Measurements from ENCODE around the gene SNCAIP.

SNCAIP gene

DNA sequence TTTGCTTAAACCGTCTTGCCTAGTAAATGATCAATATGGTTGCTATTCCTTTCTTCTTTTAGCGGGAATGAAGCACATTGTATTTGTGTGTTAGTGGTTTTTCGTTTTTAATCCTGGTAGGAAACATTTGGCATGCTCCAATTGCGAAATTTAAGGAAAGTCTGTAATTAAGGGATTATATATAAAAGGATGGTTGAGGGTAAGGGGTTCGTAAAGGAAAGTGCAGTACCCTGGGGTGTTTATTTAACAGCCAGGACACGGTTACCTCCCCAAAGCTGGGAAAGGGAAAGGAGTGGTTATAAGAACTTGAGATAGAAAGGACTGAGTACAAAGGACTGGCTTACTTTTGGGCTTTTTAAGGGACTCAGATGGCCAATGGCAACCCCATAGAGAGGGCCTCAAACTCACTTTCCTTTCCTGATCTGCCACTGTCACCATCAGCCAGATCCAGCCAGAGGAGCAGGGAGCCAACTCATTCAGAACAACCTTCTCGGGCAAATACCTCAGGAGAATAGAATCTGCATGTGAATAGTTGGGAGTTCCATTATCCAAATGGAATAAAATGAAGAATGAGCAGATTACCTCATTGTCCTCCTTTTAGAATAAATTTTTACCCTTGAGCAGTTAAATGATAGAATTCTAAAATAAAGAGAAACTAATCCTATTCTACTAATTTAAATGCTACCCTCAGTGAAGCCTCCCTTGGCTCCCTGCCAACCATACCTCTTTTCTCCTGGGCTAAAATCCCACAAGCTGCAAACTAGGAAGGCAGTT, 117.7 kb downstream of the SNCAIP start:
- DNase-seq (ENCODE audit: low read depth) = no peak

DNA sequence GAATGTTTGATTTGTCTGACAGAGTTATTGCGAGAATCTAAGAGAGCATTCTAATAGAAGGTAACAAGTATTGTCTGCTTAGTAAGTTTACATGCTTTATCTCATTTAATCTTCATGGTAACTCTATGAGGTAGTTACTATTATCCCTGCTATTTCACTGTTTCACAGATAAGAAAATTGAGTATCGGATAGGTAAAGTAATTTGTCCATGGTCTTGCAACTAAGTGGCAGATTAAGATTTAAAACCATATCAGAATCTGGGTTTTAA, 118.2 kb downstream of the SNCAIP start:
- no peak for DNase-seq (ENCODE audit: low read depth)

DNA sequence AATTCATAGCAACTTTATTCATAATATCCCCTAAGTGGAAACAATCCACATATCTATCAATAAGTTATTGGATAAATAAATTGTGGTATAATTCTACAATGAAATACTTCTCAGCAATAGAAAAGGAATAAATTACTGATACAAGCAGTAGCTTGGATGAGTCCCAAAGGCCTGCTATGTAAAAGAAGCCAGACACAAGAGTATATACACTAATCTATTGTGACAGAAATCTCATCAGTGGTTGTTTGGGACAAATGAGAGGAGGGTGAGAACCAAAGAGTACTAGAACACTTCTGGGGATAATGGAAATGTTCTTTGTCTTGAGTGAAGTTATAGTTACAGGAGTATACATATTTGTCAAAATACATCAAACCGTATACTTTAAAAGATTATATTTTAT, 119.3 kb downstream of the SNCAIP start:
- DNase-seq (ENCODE audit: low read depth) = no peak

DNA sequence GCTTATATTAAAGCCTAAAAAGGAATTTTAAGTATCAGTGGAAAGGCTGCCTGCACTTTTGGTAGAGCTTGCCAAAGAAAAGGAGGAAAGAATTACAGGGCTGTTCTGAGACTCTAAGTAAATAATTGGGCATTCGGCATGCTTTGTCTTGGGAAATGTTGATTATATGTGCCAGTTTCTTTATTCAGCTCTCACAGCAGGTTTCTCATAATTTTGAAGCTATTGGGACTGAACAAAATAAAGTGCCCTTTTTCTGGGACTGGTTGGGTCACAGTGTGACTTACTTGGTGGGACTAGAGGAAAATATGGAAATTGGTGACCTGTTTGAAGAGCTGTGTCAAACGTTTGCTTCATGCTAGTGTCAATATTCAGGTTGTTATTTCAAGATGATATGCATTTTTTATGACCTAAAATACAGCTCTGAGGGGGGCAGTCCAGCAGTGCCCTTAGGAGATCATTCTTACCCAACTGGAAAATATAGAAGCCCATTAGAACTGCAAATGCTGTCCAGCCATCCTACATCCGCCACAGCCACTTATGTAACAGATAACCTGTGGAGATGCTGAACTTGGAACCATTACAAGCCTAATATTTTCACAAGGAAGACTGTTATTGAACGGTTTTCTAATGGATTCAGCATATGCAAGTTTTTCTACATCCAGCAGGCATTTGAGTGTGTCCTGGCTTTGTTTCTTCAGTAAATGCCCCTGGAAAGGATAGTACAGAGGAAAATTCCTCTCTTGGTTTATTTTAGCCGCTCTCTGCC, 122.4 kb downstream of the SNCAIP start:
- DNase-seq (ENCODE audit: low read depth) = no peak

DNA sequence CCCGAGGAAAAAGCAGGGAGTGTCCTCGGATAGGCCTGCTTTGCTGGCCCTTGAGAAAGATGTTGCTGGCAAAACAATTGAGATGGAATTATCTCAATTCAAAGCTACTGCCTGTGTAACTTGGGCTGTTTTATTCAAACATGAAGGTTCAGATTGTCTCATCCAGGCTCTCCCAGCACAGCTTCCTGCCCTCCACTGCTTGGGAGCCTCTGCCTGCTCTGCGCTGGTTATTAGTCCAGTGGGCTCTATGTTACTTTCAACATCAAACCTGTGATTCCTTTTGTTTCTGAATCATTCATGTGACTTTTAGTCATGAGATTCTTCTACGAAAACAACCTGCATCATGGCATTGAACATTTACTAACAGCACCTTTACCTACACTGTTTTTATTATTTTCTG, 123.2 kb downstream of the SNCAIP start:
- DNase-seq (ENCODE audit: low read depth) = no peak

DNA sequence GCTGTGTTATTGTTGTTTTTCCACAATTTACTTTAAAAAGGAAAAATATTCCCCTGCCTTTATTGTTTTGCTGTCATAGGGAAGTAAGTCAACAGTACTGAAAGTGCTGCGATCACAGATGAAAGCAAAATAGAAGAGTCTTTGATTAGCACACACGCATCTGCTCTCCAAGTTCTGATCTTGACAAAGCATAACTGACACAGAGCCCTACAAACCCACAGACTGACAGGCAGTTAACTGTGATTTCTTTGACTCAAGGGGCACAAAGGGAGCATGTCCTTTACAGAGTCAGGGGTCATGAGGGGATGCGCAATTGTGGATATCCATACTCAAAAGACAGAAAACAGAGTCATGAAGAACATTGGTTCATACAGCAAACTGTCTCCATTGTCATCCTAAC, 123.7 kb downstream of the SNCAIP start:
- DNase-seq (ENCODE audit: low read depth) = no peak

DNA sequence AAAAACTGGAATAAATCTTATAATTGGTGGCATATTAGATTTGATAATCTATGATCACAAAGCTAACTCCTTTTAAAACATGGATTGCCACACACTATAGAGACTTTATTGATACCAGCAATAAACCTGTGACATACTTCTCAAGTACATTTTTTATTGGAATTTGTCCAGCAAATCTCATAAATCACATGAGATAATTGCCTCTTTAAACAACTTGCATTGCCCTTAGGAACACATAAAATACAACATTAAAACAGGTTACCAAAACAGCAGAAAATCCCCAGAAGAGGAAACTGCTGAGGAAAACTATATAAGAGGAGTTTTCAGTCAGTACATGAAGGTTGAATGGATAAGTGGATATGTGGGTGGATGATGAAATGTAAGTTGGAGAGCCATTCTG, 124.6 kb downstream of the SNCAIP start:
- no peak for DNase-seq (ENCODE audit: low read depth)

DNA sequence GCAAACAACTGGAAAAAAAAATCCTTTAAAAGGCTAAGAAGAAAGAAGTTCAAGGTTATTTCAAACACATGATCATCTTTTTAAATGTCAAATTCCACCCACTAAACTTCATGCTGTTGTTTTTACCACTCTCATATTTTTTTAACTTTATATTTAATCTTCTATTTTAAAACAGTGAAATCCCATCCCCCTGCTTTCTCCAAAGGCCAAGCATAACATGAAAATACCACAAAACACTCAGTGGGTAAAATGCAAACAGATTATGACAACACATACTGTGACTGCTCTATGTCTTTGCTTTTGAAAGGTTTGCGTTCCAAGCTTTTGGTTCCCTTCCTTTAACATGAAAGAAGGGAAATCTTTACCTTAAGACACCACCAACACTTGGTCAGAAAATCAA, 127.6 kb downstream of the SNCAIP start:
- DNase-seq (ENCODE audit: low read depth) = no peak

DNA sequence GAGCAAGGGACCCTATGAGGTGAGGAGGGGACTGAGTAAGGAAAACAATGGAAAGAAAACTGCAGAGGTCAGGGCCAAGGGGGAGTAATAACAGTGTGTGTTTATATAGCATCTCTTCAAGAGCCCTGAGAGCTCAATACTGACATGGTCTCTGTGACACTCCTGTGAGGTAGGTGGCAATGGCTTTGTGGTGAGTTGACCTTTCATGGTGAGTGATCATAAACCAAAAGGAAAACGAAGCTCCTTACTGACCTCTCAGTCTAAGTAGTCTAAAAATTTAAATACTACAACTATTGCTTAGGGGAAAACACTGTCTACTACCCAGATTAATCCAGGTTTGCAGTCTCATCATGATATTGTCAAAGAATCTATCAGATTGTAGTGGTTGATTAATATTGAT, 130.9 kb downstream of the SNCAIP start:
- DNase-seq (ENCODE audit: low read depth) = no peak

DNA sequence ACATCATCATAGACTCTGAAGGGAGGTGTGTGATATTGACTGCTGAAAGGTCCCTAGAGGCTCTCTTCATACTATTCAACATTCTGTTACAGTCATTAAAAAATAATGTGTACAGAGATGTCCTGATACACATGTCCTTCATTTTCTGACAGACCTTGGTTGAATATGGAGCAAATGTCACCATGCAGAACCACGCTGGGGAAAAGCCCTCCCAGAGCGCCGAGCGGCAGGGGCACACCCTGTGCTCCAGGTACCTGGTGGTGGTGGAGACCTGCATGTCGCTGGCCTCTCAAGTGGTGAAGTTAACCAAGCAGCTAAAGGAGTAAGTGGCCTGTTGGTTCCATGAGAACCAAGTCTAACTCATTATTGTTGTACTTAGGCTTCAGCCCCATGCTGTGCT, 132.4 kb downstream of the SNCAIP start:
- DNase-seq (ENCODE audit: low read depth) = no peak

DNA sequence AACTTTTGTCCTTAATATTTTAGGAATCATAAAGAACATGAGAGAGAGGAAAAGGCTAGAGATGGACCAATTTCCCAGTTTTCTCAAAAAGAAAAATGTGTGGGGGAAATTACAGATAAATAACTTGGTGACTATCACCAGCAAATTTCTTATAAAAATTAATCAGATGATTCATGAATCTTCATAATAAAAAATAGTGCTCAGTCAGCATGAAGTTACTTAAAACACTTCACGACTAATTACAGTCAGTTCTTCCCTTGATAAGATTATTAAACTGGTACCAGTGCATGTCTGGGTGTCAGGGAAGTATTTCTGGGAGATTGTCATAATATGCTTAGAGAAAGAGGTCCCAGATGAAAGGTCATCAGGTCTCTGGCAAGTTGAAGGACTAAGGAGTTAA, 133.0 kb downstream of the SNCAIP start:
- DNase-seq (ENCODE audit: low read depth) = no peak

DNA sequence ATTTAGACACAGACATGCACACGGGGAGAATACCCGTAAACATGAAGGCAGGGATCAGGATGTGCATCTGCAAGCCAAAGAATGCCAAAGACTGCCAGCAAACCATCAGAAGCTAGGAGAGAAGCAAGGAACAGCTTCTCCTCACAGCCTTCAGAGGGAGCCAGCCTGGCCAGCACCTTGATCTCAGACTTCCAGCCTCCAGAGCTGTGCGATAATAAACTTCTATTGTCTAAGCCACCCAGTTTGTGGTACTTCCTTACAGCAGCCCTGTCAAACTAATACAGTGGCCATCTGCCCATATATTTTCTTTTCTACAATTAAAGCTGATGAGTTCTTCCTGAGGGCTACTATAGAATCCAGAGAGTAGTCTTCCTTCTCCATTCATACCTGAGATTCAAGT, 135.0 kb downstream of the SNCAIP start:
- no peak for DNase-seq (ENCODE audit: low read depth)

DNA sequence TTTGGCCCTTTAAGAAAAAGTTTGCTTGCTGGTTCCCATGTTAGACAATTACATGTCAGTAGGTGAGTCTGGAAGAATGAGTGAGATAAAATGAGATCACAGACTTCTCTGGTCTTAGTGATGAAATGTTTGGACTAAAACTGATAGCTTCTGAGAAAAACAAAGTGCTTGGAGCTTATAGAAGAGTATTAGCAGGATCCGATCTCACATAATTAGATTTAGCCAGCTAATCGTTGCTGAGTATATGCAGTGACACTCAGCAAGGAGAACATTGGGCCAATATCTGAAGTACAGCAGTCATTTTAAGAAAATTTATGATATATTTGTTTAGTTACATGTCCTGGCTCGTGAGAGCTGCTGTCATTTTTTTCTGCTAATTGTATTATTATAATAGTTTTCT, 135.8 kb downstream of the SNCAIP start:
- DNase-seq (ENCODE audit: low read depth) = no peak

DNA sequence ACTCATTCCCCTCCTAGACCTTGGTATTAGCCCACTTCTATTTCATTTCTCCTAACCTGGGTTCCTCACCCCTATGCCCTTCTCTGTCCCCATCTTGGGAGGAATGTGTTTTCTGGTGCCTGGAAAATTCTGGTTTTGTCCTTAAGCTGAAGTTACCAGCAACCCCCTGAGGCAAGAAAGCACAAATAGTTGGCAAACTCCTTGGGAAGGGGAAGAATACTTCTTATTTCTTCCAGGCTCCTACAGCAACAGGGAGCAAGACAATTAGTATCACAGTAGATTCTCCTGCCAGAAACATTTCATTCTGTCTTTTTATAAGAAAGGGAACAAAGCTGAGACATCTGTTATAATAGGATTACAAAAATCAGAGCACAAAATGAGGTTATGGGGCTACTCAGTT, 142.5 kb downstream of the SNCAIP start:
- DNase-seq (ENCODE audit: low read depth) = no peak

DNA sequence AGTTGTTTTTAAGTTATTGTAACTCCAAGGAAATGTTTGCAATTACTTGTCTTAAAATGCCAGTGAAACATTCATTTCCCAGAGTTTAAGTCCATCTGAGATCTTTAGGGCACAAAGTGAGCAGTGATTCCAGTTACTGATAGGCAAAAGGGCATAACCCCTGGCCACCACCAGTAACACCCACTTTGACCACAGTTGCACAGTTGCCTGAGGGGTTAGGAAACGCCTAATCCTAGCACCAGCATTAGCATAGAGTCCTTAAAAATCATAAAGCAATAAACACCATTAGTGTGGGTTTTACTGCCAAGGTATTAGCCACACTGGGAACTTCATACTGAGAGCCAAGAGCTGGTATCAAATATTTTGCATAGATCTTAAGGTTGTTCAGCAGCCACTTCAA, 143.9 kb downstream of the SNCAIP start:
- no peak for DNase-seq (ENCODE audit: low read depth)

DNA sequence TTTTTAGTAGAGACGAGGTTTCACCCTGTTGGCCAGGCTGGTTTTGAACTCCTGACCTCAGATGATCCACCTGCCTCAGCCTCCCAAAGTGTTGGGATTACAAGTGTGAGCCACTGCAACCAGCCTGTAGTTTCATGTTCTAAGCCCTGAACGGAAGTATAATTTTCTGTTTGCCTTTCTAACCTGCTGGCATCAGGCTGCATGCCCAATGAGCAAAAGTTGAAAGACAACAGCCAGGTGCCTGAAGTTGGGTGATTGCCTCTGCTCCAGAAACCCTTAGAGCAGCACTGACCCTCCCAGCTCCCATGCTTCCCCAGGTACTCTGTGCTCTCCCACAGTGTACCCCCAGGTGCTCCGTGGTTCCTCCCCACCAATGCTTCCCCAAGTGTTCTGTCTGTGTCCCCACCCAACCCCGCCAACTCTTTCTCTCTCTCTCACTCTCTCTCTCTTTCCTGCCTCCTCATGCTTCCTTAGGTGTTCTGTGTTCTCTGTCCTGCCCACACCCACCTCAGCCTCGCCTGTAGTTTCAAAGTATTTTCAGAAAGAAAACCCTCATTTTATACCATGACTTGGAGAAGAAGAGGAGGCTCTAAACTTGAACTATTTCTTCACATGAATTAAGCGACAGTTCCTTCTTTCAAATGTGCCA, 145.3 kb downstream of the SNCAIP start:
- no peak for DNase-seq (ENCODE audit: low read depth)

DNA sequence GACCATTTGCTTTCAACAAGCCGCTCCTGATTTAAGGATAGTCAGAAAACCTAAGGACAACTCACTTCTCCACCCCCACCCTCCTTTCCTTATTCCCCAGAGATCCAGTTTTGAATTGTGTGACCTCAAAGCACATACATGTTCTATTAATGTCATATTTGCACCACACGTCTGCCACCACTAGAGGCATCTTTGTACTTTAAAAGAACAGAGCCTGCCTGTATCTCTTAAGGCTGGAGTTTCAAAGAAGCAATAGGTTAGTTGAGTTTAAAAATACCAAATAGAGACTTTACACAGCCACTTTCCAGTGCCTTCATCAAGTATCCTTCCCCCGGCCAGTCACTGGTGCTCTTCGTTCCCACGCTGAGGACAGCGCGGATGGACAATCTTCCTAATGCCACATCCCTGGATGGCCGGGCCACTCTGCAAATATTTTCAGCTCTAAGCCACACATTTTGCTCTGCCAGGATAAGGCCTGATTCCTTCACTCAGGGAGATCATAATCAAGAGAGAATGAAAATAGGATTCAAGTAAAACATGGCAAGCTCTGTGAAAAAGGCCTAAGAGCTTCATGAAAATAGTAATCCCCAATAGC, 146.3 kb downstream of the SNCAIP start:
- no peak for DNase-seq (ENCODE audit: low read depth)

DNA sequence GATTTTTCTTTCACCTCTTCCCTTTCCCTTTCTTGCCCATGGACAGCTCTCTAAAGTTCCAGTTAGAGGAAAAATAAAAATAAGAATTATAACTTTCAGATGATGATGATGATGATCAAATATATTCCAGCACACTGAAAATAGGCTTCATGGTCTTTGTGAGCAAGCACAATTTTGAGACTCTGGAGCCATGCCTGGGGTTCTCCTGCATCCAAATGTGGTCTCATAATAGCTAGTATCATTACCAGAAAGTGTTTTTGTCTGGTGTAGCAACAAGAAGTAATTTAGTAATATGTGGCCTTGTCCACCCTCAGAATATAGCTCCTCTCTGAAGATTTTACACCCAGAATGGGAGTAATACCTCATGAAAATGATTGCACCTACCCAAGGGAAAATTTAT, 150.4 kb downstream of the SNCAIP start:
- no peak for DNase-seq (ENCODE audit: low read depth)

DNA sequence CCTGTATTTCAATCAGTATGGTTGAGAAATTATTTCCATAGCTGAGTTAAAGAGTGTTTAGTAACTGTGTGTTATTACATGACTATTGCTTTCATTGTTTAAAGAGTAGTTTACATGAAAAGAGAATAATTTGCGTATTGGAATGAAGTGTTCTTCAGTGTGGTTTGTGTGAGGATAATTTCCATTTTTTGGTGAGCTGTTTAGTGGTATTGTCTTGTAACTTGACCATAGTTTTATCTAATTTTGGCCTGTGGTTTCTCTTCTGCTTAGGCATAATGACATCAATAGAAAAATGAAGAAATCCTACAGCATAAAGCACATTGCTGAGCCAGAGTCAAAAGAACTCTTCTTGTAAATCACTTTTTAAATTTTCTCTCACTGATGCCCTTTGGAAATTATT, 151.2 kb downstream of the SNCAIP start:
- no peak for DNase-seq (ENCODE audit: low read depth)

DNA sequence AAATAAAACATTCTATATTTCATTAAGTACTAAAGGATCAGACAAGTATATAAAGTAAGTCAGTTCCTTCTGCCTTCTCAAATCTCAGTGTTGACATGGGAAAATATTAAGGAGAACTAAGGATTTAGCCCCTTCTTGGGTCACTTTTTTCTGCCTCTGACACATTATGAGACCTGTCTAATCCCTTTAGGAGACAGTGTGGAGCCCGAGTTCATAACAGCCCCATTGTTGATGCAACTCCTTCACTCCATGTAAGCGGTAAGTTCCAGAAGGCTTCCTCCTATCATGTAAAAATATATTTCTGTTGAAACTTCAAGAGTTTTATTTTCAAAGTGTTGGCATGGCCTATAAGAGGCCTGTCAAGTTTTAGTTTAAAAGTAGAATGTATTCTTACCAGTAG, 152.2 kb downstream of the SNCAIP start:
- no peak for DNase-seq (ENCODE audit: low read depth)

DNA sequence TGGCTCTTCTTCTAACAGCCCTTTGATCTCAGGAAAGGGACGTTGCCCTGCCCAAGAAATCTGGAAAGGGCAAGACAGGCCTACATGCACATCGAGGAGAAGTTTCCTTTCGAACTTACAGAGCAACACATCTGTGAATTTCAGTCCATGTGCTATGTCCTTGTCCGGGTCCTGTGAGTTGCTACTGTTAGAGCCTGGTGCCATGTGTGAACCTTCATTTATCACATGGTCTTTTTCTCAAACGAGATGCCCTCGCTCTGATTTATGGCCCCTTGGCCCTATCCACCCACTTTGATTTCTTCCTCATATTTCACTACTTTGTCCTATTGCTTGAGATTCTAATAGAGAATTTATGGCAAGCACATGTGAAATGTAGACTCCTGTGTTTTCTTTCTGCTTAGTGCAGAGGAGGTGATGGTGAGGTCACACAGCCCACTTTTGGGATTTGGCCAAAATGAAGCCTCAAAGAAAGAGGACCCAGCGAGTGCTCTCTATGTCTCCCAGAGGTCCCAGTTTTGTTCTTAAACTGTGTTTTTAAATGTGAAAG, 153.1 kb downstream of the SNCAIP start:
- no peak for DNase-seq (ENCODE audit: low read depth)

DNA sequence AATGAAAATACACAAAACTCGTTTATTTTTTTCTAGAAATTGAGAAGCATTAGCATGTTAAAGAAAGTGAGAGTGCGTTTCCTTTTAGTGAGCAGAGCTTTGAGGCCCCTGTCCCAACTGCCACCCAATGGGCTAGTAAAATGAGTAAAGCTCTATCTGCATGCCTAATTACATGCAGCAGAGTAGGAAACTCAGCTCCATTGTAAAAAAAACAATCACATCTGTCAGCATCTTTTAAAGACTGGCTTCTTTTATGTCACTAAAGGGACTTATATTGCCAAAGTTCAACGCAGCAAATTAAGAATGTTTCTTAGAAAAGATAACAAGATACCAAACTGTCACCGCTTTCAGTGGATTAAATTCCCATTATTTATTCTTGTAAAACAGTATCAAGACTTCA, 154.0 kb downstream of the SNCAIP start:
- no peak for DNase-seq (ENCODE audit: low read depth)

Measured in stimulated activated CD8-positive, alpha-beta memory T cell treated with anti-CD3 and anti-CD28 coated beads, Interleukin-12 subunit alpha, Interleukin-12 subunit beta, amount 100 ng/mL, for 1 hour (primary cell).